GM19193 (cell line): ENCODE measurements around the gene NPPB.

Experiments
- POLR2A ChIP-seq: IDR thresholded peaks from 4 replicates; pipeline ENCODE4 v1.6.1; 2011; ENCODE audit not compliant: insufficient read depth, insufficient read length; ENCODE audit errors: extremely low read depth

The NPPB gene

DNA sequence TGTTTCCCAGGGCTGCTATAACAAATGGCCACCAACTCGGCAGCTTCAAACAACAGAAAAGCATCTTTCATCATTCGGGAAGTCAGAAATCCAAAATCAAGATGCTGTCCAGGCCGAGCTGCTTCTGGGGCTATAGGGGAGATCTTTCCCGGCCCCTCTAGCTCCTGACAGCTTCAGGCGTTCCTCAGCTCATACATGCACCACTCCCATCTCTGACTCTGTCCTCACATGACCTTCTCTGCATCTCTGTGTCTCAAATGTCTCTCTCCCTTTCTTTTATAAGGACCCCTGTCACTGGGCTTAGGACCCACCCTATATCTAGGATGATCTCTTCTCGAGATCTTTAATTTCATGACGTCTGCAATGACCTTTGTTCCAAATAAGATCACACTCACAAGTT lies 13.8 kb upstream of the NPPB start:
- no peak for TF ChIP-seq POLR2A

DNA sequence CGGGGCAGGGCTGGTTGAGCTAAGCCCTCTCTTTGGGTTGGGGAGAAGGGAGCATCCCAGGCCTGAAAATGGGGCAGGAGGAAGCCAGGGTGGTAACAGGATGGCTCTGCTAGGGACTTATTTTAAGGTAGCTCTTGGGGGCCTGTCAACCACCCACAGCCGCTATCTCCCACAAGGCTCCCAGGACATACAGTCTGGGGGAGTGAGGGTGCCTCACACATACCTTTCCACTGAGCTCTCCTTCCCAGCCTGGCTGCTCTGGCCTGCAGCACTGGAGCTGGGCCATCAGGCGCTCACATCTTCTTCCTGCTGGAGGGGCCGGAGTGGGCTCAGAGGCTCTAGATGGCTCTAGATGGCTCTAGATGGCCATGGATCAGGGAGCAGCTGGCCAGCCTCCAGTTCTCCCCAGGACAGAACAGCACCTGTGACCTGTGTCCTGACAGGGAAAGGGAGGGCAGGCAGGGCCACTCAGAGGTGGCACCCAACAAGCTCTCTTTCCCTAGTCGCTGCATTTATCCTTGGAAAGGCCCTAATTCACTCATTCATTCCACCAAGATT lies 11.0 kb upstream of the NPPB start:
- no peak for TF ChIP-seq POLR2A

DNA sequence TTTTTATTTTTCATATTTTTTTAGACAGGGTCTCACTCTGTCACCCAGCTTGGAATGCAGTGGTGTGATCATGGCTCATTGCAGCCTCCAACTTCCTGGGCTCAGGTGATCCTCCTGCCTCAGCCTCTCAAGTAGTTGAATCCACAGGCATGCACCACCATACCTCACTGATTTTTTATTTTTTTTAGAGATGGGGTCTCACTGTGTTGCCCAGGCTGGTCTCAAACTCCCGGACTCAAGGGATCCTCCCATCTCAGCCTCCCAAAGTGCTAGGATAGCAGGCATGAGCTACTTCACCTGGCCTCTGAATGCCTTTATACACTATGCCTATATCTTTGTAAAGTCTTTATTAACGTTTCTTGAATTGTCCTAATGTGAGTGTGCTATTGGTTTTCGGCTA lies 10.4 kb upstream of the NPPB start:
- no peak for TF ChIP-seq POLR2A

DNA sequence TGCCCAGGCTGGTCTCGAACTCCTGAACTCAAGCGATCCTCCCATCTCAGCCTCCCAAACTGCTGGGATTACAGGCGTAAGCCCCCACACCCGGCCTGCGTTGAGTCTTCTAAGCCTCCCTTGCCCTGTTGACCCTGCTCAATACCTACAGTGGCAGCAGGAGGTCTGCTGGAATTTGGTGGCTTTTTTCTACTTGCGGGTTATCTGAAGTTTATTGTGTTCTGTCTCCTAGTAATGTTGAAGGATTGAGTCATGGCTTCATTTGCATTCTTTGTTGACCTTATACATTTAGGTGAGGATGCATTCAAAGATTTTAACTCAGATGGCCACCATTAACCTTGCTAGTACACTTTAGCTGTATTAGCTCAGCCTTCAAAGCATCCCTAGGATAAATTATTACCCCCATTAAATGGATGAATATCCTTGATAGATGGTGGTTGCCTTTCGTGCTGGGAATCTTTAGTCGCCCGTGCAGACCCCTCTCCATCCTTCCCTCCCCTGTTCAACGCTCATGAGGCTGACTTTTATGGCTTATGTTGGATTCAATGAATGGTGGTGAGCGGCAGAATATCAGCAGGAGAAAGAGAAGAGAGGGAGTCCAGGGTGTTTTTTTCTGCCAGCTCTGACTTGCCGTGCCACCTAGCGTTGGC lies 9.7 kb upstream of the NPPB start:
- TF ChIP-seq POLR2A, result no peak

DNA sequence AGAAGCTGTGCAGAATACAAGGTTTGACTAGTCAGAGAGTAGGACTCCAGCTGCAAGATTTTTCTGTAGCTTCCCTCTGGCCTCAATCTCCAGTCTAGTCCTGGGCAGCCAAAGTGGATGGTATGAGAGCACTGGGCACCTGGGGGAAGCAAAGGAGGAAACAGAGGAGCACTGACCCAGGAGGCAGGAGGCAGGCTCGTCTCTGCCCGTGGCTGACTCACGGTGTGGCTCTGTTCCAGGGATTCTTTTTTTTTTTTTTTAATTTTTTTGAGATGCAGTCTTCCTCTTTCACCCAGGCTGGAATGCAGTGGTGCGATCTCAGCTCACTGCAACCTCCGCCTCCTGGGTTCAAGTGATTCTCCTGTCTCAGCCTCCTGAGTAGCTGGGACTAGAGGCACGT lies 4.1 kb upstream of the NPPB start:
- TF ChIP-seq POLR2A, result no peak

DNA sequence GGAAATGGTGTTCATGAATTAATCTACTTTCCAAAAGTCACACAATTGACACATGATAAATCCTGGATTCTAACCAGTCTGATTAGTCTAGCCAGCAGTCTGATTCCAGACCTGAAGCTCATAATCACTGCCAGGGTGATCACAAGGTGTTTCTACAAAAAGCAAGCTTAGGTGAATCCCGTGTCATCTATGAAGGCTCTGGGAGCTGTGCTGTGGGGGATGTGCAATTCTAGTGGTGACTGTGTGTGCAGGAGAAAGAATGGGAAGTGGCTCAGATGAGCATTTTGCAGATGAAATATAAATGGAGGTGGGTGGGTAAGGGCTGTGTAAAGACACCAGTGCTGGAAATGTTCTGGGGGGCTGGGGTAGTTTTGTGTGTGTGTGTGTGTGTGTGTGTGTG lies 1.8 kb upstream of the NPPB start:
- no peak for TF ChIP-seq POLR2A

DNA sequence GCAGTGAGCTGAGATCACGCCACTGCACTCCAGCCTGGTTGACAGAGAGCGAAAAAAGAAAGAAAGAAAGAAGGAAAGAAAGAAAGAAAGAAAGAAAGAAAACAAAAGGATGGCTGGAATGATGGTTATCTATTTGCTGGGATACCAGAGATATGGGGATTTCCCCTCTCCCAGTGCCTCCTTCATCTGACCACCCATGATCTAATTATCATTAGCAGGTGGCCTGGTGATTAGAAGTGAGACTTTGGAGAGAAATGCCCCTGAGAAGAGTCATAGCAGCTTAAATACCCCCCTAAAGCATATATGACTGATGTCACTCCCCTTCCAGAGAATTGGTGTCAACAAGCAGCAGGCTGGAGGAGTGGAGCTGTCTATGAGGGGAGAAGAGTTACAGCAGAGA lies 1.3 kb upstream of the NPPB start:
- no peak for TF ChIP-seq POLR2A

DNA sequence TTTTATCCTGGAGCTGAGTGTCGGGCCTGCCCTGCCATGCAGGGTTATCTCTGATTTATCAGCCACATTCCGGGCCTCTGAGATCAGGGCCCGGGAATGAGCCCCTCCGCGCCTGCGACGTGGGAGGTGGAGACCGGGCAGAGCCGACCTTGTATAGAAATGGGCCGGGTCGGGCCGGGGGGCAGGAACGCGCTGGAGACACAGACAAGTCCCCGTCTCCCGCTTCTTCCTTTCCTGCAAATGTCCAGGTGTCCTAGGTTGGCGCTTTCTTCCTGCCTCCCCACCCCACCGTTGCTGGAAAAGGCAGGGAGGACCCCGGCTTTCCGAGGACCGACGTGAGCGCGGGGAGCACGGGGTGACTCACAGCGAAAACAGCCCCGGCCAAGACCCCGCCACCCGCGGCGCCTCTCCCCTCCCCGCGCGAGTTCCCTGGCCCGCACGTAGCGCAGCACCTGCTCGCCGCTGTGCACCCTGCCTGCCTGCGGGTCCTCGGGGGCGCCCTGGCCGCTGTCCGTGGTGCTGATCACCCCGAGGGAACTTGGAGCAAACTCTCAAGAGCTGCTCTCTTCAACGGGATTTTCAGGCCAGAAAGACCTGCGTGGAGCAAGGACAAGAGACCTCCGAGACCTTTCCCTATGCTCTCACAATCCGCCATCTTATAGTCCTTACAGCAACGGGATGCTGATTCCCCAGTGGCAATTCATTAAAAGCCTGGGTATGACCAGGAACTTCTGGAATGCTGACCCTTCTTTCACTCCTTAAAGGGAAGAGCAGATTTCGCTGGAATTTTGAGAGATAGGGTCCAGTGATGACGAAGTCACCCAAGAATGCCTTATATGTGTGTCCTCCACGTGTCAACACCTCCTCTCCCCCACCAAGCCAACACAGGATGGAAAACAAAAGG lies 475 bp upstream of the NPPB start:
- TF ChIP-seq POLR2A, result no peak

DNA sequence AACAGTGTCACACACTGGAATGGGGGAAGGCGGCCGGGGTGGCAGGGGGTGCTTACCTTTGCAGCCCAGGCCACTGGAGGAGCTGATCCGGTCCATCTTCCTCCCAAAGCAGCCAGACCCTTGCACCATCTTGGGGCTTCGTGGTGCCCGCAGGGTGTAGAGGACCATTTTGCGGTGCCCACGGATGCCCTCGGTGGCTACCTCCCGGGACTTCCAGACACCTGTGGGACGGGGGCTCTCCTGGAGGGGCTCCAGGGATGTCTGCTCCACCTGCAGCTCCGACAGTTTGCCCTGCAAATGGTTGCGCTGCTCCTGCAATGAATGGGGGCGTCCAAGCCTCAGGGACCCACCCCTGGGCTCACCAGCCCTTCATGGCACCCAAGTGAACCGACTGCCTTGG lies 587 bp downstream of the NPPB start:
- no peak for TF ChIP-seq POLR2A

DNA sequence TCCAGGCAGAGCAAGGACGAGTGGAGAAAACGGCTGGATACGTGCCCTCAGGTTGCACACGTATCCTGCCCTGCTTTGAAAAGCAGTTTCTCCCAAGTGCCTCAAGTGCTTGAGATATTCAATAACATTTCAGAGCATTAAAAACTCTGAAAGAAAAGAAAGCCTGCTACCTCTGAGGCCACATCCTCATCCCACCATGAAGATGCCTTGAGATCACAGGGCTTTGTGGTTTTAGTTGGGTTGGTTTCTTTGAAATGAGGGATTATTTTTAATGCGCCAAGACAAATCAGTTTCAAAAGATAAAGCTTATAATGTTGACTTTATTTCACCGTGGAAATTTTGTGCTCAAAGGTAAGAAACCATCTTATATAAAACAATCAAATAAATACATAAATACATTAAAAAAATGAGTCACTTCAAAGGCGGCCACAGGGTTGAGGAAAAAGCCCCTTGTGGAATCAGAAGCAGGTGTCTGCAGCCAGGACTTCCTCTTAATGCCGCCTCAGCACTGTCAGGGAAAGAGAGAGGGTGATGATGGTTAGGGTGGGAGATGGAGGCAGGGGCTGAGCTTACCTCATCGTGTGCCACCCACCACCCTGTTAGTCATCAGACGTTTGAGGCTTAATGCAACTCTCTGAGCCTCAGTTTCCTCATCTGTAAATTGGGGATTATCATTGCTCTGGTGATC lies 1.4 kb downstream of the NPPB start:
- TF ChIP-seq POLR2A, result no peak

DNA sequence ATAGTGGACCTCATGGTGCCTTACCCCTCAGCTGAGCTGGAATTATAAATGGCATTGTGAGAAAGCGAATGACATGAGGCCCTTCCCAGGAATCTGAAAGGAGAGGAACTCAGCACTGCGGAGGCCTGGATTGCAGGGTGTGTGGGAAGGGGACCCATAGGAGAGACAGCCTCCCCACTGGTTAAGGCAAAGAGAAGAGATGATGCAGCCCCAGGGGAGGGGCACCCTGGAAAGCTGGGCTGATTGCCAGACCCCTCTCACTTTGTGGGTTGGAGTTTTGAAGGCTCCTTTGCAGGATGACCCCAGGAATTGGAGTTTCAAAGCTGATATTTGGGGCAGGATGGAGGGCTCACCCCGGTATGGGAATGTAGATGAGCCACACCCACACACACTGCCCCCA lies 2.0 kb downstream of the NPPB start:
- no peak for TF ChIP-seq POLR2A

DNA sequence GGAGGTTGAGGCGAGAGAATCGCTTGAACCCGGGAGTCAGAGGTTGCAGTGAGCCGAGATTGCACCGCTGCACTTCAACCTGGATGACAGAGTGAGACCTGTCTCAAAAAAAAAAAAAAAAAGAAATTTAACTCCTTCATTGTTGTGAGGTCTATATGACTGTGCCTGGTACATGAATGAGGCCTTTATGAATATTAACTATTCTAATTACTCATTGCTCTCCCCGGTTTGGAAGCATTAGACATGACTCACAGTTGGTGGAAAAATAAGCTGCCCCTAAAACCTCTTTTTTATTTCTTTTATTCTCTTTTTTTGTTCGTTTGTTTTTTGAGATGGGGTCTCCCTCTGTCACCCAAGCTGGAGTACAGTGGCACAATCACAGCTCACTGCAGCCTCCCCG lies 3.3 kb downstream of the NPPB start:
- no peak for TF ChIP-seq POLR2A

DNA sequence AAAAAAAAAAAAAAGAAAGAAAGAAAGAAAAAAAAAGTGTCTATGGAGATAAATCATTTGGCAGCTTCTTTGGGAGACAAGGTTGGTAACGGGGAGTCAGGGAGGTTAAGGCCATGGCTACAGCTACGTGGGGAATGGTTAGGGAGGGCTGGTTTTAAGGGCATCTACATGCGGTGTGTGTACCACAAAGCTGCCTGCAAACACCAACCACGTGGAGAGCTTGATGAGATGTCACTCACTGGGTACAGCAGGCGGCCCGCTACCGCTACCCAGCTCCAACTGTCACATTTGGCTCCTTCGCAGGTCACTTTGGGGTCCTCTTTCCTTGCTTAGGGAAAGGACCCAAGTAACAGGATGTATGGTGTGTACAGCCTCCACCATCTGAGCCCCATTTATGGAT lies 4.2 kb downstream of the NPPB start:
- no peak for TF ChIP-seq POLR2A

DNA sequence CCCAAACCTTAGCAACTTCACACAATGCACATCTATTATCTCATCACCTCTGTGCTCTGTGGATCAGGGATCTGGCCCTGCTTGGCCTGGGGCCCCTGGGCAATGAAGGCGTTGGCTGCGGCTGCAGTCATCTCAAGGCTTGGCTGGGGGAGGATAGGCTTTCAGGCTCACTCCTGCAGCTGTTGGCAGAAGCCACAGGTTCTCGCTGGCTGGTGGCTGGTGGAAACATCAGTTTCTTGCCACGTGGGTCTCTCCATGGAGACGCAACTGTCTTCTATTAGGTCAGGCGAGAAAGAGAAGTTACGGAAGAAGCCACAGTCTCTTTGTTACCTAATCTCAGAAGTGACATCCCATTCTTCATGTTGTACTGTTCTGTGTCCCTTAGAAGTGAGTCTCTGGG lies 7.6 kb downstream of the NPPB start:
- no peak for TF ChIP-seq POLR2A

DNA sequence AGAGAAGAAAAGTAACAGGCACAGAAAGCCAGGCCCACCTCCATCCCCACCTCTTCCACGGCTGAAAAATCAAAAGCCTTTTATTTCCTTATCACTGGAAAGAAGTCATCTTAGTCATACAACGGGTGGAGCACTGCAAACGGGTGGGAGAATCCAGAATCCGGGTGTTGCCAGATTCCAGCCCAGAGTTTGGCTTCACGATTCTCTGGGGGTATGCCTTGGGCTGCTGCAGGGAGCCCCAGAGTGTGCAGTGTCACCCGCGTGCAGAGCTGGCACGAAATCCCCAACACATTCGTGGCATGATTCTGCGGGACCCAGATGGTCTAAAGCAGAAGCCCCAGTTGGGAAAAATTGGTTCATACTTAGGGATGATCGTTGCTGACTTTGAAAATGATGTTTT lies 8.6 kb downstream of the NPPB start:
- no peak for TF ChIP-seq POLR2A
